Measurements from ENCODE around the gene CHRNB2. TPM values are rescaled to one million over a fixed set of nuclear protein-coding genes. Genes with fewer than 3 reads are reported as not detected.

Gene CHRNB2
- total and polyA plus RNA-seq, 2 of the 8 experiments (the other 6 are each of a cell fraction or from before 2014, with no cell fraction given): 3.1 to 4.1 TPM

DNA sequence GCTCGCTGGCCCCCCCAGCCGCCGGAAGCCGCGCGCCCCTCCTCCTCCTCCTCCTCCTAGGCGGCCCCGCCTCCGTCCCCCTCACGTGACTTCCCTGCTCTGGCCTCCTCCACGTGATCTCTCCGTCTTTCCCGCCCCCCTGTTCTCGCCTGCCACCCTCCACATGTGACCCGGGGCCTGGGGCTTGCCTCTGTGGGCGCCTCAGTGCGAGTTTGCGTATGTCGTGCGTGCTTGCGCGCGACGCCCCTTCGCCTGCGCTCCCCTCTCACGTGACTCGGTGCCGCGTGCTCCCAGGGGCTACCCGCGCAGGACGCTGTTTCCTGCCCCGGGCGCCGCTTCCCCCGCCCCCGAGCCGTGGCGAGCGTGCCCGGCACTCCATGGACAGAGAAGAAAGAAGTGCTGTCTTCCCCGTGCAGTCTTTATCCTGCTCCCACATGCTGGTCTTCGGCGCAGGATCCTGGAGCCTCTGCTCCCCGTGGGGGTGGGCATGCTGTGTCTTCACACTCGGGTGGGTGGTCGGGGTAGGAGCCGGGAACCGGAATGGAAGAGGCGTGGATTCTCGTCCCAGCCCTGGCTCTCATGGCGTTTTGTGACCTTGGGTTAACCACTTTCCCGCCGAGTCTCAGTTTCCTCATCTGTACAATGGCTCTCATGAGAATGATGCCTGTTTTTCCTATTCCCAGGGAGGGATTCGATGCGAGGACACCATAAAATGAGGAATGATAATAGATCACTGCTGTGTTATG, 8.7 kb upstream of the CHRNB2 start (continued):
- TF ChIP-seq SAP30 (IDR thresholded peaks at IDR 0.05; ENCODE audit: insufficient read depth, insufficient replicate concordance, low read length) (no peak), NRF1 (IDR thresholded peaks at IDR 0.05; ENCODE audit: low read depth, low read length) (0 out of 2 replicates have a peak, but pooled peaks have one; percentile 17), EZH2 (IDR thresholded peaks at IDR 0.05; ENCODE audit: low read depth, low read length, severe bottlenecking) (no peak), MAFK (IDR thresholded peaks at IDR 0.05; ENCODE audit: low read depth, low read length) (no peak), MAX (IDR thresholded peaks at IDR 0.05) (peak; percentile 100), POLR2A (IDR thresholded peaks at IDR 0.05; ENCODE audit: control extremely low read depth in 1 of 2, low read depth in 2 of 2, low read length in 2 of 2) (no peak; a peak in 1 of 3 replicates)
- TF ChIP-seq, protein P1, sequence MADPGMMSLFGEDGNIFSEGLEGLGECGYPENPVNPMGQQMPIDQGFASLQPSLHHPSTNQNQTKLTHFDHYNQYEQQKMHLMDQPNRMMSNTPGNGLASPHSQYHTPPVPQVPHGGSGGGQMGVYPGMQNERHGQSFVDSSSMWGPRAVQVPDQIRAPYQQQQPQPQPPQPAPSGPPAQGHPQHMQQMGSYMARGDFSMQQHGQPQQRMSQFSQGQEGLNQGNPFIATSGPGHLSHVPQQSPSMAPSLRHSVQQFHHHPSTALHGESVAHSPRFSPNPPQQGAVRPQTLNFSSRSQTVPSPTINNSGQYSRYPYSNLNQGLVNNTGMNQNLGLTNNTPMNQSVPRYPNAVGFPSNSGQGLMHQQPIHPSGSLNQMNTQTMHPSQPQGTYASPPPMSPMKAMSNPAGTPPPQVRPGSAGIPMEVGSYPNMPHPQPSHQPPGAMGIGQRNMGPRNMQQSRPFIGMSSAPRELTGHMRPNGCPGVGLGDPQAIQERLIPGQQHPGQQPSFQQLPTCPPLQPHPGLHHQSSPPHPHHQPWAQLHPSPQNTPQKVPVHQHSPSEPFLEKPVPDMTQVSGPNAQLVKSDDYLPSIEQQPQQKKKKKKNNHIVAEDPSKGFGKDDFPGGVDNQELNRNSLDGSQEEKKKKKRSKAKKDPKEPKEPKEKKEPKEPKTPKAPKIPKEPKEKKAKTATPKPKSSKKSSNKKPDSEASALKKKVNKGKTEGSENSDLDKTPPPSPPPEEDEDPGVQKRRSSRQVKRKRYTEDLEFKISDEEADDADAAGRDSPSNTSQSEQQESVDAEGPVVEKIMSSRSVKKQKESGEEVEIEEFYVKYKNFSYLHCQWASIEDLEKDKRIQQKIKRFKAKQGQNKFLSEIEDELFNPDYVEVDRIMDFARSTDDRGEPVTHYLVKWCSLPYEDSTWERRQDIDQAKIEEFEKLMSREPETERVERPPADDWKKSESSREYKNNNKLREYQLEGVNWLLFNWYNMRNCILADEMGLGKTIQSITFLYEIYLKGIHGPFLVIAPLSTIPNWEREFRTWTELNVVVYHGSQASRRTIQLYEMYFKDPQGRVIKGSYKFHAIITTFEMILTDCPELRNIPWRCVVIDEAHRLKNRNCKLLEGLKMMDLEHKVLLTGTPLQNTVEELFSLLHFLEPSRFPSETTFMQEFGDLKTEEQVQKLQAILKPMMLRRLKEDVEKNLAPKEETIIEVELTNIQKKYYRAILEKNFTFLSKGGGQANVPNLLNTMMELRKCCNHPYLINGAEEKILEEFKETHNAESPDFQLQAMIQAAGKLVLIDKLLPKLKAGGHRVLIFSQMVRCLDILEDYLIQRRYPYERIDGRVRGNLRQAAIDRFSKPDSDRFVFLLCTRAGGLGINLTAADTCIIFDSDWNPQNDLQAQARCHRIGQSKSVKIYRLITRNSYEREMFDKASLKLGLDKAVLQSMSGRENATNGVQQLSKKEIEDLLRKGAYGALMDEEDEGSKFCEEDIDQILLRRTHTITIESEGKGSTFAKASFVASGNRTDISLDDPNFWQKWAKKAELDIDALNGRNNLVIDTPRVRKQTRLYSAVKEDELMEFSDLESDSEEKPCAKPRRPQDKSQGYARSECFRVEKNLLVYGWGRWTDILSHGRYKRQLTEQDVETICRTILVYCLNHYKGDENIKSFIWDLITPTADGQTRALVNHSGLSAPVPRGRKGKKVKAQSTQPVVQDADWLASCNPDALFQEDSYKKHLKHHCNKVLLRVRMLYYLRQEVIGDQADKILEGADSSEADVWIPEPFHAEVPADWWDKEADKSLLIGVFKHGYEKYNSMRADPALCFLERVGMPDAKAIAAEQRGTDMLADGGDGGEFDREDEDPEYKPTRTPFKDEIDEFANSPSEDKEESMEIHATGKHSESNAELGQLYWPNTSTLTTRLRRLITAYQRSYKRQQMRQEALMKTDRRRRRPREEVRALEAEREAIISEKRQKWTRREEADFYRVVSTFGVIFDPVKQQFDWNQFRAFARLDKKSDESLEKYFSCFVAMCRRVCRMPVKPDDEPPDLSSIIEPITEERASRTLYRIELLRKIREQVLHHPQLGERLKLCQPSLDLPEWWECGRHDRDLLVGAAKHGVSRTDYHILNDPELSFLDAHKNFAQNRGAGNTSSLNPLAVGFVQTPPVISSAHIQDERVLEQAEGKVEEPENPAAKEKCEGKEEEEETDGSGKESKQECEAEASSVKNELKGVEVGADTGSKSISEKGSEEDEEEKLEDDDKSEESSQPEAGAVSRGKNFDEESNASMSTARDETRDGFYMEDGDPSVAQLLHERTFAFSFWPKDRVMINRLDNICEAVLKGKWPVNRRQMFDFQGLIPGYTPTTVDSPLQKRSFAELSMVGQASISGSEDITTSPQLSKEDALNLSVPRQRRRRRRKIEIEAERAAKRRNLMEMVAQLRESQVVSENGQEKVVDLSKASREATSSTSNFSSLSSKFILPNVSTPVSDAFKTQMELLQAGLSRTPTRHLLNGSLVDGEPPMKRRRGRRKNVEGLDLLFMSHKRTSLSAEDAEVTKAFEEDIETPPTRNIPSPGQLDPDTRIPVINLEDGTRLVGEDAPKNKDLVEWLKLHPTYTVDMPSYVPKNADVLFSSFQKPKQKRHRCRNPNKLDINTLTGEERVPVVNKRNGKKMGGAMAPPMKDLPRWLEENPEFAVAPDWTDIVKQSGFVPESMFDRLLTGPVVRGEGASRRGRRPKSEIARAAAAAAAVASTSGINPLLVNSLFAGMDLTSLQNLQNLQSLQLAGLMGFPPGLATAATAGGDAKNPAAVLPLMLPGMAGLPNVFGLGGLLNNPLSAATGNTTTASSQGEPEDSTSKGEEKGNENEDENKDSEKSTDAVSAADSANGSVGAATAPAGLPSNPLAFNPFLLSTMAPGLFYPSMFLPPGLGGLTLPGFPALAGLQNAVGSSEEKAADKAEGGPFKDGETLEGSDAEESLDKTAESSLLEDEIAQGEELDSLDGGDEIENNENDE (IDR thresholded peaks at IDR 0.05; ENCODE audit: insufficient replicate concordance, low read length): no peak

Data from H1 (cell line).